IPS-18a (cell line): ENCODE data around the gene VRK2.
"Not testable (repeated sequence)": the region's sequence is repeated elsewhere in the genome, so short reads cannot be mapped to it uniquely, and the experiment has no call there.

ENCODE experiments used
- H3K27ac ChIP-seq: one replicate; pipeline ENCODE4 v1.5.1; 2013; ENCODE audit warnings: low read length
- H3K27me3 ChIP-seq: one replicate; pipeline ENCODE4 v1.6.1; 2013; ENCODE audit warnings: mild to moderate bottlenecking, low read length; ENCODE audit not compliant: control insufficient read depth, insufficient read depth
- H3K36me3 ChIP-seq: one replicate; pipeline ENCODE4 v1.6.1; 2013; ENCODE audit warnings: low read depth, low read length; ENCODE audit not compliant: control insufficient read depth
- H3K4me1 ChIP-seq: one replicate; pipeline ENCODE4 v1.6.1; 2013; ENCODE audit warnings: low read depth, low read length; ENCODE audit not compliant: control insufficient read depth
- H3K4me3 ChIP-seq: one replicate; pipeline ENCODE4 v1.5.1; 2013; ENCODE audit warnings: low read length
- H3K9ac ChIP-seq: one replicate; pipeline ENCODE4 v1.6.1; 2013; ENCODE audit warnings: mild to moderate bottlenecking, low read length, moderate library complexity
- H3K9me3 ChIP-seq: one replicate; pipeline ENCODE4 v1.6.1; 2013; ENCODE audit warnings: low read depth, low read length; ENCODE audit not compliant: control insufficient read depth

The VRK2 gene

GRCh38 chr2:58138396-58139030 is 91.9 kb downstream of the VRK2 start:
- H3K27ac ChIP-seq, result no peak overlapping the region

GRCh38 chr2:58140508-58141072 is 94.0 kb downstream of the VRK2 start:
- no peak overlapping the region for H3K9ac ChIP-seq
- H3K4me3 ChIP-seq, result no peak overlapping the region
- peaks cover 5% of the 10 kb centered on the region for H3K4me1 ChIP-seq
- H3K27ac ChIP-seq, result no peak overlapping the region
- no peaks in the 10 kb centered on the region for H3K9me3 ChIP-seq
- H3K27me3 ChIP-seq, result no peaks in the 10 kb centered on the region
- no peaks in the 10 kb centered on the region for H3K36me3 ChIP-seq

More at GRCh38 chr2:58138396-58139030, 91.9 kb downstream of the VRK2 start:
- Histone ChIP-seq H3K4me3 (no peak overlapping the region), H3K9ac (no peak overlapping the region), H3K4me1 (peaks cover 5% of the 10 kb centered on the region), H3K9me3 (no peaks in the 10 kb centered on the region), H3K27me3 (no peaks in the 10 kb centered on the region), H3K36me3 (no peaks in the 10 kb centered on the region)

- H3K27ac ChIP-seq, H3K27me3 ChIP-seq, H3K4me1 ChIP-seq, H3K9ac ChIP-seq, H3K4me3 ChIP-seq, H3K9me3 ChIP-seq, H3K36me3 ChIP-seq: not testable (repeated sequence)
Observed at GRCh38 chr2:58145769-58146168, 99.2 kb downstream of the VRK2 start.

GRCh38 chr2:58146707-58147106 is 100.1 kb downstream of the VRK2 start:
- no peak overlapping the region for H3K27ac ChIP-seq
- no peak overlapping the region for H3K4me3 ChIP-seq
- no peaks in the 10 kb centered on the region for H3K9me3 ChIP-seq
- no peaks in the 10 kb centered on the region for H3K4me1 ChIP-seq
- no peaks in the 10 kb centered on the region for H3K36me3 ChIP-seq
- H3K9ac ChIP-seq, result no peak overlapping the region
- no peaks in the 10 kb centered on the region for H3K27me3 ChIP-seq

DNA sequence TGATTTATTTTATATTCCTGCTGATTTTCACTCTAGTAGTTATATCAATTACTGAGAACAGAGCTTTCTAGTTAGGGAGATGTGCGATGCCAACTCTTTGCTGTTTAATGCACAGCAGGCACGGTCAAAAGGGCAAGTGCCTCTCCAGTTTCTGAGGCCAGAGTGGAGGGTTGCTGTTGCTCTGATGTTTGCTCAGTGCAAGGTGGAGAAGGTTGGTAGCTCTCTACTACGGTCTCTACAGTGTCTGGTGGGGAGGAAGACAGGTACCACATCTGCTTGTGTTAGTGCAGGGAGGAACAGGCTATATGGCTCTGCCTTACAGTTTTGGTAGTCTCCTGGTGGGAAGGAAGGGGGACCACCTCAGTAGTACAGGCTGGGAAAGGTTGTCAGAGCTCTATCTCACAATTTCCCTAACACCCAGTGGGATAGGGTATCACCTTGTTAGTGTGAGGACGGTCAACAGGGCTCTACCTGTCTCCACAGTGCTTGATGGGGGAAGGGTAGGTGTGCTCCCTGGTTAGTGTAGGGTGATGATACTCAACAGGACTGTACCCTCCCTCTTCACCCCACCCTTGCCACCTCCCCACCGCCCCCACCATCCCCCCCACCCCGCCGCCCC is 108.7 kb downstream of the VRK2 start:
- H3K4me3 ChIP-seq, result no peak overlapping the region
- peaks cover 20% of the 10 kb centered on the region for H3K36me3 ChIP-seq
- no peak overlapping the region for H3K27ac ChIP-seq
- no peaks in the 10 kb centered on the region for H3K27me3 ChIP-seq
- no peaks in the 10 kb centered on the region for H3K9me3 ChIP-seq
- H3K4me1 ChIP-seq, result no peaks in the 10 kb centered on the region
- H3K9ac ChIP-seq, result no peak overlapping the region

DNA sequence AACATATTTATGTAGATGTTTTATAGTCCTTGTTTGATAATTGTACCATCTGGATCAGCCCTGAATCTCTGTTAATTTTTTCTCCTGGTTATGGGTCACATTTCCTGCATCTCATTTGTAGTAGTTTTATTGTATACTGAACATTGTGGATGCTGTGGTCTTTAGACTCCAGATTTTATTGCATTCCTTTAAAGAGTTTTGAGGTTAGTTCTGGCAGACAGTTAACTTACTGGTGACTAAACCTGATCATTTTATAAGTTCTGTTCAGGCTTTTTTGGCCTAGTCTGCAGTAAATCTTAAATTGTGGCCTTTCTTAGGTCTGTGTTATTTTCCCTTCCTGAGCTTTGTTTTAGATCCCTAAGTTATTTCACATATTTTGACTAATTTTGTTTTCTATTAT is 110.2 kb downstream of the VRK2 start:
- no peak overlapping the region for H3K27ac ChIP-seq
- peaks cover 34% of the 10 kb centered on the region for H3K36me3 ChIP-seq
- H3K4me1 ChIP-seq, result no peaks in the 10 kb centered on the region
- no peaks in the 10 kb centered on the region for H3K27me3 ChIP-seq
- no peak overlapping the region for H3K4me3 ChIP-seq
- H3K9me3 ChIP-seq, result no peaks in the 10 kb centered on the region
- H3K9ac ChIP-seq, result no peak overlapping the region

DNA sequence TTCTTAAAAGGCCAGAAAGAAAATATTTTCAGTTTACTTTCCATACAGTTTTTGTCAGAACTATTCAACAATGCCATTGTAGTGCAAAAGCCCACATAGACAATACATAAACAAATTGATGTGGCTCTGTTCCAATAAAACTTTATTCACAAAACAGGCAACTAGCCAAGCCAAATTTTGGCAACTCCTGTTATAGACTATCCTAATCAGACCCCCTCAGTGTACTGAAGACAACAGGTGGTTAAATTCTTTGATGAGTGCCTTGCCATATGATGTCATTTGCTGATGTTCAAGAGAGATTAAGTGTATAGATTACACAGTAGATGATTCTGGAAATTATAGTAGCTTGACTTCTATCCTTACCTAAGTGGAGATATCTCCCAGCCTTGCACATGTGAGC is 111.1 kb downstream of the VRK2 start:
- Histone ChIP-seq H3K36me3 (peaks cover 44% of the 10 kb centered on the region), H3K4me1 (no peaks in the 10 kb centered on the region), H3K9me3 (no peaks in the 10 kb centered on the region), H3K27ac (no peak overlapping the region), H3K9ac (no peak overlapping the region), H3K27me3 (no peaks in the 10 kb centered on the region), H3K4me3 (no peak overlapping the region)

DNA sequence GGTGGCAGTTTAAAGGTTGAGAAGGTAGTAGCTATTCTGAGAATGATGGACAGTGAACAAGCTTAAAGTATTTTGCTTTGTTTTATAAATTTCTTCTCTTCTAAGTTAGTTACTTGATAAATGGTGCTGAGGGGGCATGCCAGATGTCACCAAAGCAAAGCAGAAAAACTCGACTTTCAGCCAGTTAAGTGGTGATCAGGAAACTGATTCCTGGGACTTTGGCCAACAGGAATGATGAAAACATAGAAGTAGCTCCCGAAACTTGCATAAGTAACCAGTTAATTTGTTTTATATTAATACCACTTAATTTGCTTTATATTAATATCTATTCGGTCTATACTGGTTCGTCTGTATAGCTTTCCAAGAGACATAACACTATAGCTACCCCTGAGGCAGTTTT is 111.9 kb downstream of the VRK2 start:
- Histone ChIP-seq H3K36me3 (peaks cover 50% of the 10 kb centered on the region), H3K4me3 (no peak overlapping the region), H3K4me1 (no peaks in the 10 kb centered on the region), H3K27me3 (no peaks in the 10 kb centered on the region), H3K27ac (no peak overlapping the region), H3K9me3 (no peaks in the 10 kb centered on the region), H3K9ac (no peak overlapping the region)

DNA sequence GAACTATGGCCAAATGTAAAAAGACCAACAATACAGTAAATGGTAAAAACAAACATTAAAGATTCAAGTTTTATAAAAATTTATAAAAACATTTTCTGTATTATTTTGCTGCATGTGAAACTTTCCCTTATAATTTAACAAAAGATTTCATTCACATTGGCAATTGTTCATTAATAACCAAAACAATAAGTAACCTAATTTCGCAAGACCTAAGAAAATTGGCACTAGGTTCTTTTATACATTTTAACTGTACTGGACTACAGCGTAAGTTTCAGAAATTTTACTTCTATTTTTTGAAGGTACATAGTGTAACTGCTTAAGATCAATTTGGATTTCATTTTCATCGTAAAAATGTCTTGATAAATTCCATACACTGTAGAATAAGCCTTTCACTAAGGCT is 117.3 kb downstream of the VRK2 start:
- H3K9ac ChIP-seq, result no peak overlapping the region
- no peak overlapping the region for H3K4me3 ChIP-seq
- no peaks in the 10 kb centered on the region for H3K4me1 ChIP-seq
- H3K27me3 ChIP-seq, result no peaks in the 10 kb centered on the region
- no peak overlapping the region for H3K27ac ChIP-seq
- peaks cover 51% of the 10 kb centered on the region for H3K36me3 ChIP-seq
- no peaks in the 10 kb centered on the region for H3K9me3 ChIP-seq

GRCh38 chr2:58168130-58168529 is 121.5 kb downstream of the VRK2 start:
- H3K9me3 ChIP-seq, H3K27me3 ChIP-seq, H3K27ac ChIP-seq, H3K4me1 ChIP-seq, H3K4me3 ChIP-seq, H3K9ac ChIP-seq: not testable (repeated sequence)
- H3K36me3 ChIP-seq, result peaks cover 13% of the 10 kb centered on the region

DNA sequence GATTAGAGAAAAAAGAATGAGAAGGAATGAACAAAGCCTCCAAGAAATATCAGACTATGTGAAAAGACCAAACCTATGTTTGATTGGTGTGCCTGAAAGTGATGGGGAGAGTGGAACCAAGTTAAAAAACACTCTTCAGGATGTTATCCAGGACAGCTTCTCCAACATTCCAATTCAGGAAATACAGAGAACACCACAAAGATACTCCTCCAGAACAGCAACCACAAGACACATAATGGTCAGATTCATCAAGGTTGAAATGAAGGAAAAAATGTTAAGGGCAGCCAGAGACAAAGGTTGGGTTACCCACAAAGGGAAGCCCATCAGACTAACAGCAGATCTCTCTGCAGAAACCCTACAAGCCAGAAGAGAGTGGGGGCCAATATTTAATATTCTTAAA is 123.2 kb downstream of the VRK2 start:
- H3K27me3 ChIP-seq, H3K36me3 ChIP-seq, H3K9ac ChIP-seq, H3K9me3 ChIP-seq, H3K27ac ChIP-seq, H3K4me1 ChIP-seq, H3K4me3 ChIP-seq: not testable (repeated sequence)

DNA sequence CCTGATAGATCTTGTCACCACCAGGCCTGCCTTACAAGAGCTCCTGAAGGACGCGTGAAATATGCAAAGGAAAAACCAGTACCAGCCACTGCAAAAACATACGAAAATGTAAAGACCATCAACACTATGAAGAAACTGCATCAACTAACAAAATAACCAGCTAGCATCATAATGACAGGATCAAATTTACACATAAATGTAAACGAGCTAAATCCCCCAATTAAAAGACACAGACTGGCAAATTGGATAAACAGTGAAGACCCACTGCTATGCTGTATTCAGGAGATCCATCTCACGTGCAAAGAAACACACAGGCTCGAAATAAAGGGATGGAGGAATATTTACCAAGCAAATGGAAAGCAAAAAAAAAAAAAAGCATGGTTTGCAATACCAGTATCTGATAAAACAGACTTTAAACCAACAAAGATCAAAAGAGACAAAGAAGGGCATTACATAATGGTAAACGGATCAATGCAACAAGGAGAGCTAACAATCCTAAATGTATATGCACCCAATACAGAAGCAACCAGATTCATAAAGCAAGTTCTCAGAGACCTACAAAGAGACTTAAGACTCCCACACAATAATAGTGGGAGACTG is 123.8 kb downstream of the VRK2 start:
- H3K27me3 ChIP-seq, H3K9me3 ChIP-seq, H3K27ac ChIP-seq, H3K9ac ChIP-seq, H3K4me3 ChIP-seq, H3K4me1 ChIP-seq, H3K36me3 ChIP-seq: not testable (repeated sequence)
